HG02973 (cell line): Measurements from ENCODE around the gene STOML2.

Experiments
- ATAC-seq: cut with Tn5 transposase; IDR thresholded peaks from one replicate; pipeline ENCODE4 v1.9.1; 2021; ENCODE audit warnings: moderate library complexity; ENCODE audit not compliant: unreplicated experiment

The STOML2 gene

GRCh38 chr9:35108461-35108860, 5.5 kb upstream of the STOML2 start:
- ATAC-seq = no peak

- ATAC-seq = no peak
Observed at GRCh38 chr9:35107297-35108290, 4.7 kb upstream of the STOML2 start.

- no peak for ATAC-seq
Observed at GRCh38 chr9:35106343-35106730, 3.4 kb upstream of the STOML2 start.

- no peak for ATAC-seq
Observed at GRCh38 chr9:35105571-35106342, 2.8 kb upstream of the STOML2 start.

GRCh38 chr9:35105126-35105525, 2.2 kb upstream of the STOML2 start:
- no peak for ATAC-seq

- no peak for ATAC-seq
Observed at GRCh38 chr9:35104586-35104985, 1.7 kb upstream of the STOML2 start.

GRCh38 chr9:35103660-35104191, 795 bp upstream of the STOML2 start:
- ATAC-seq = no peak

GRCh38 chr9:35102465-35102768, 514 bp downstream of the STOML2 start:
- no peak for ATAC-seq

GRCh38 chr9:35097573-35097972, 5.4 kb downstream of the STOML2 start:
- ATAC-seq = no peak

- ATAC-seq = peak; percentile 78
Observed at GRCh38 chr9:35096035-35096849, 6.7 kb downstream of the STOML2 start, which contains the start of gene PIGO. PIGO (minus strand) TSS chr9:35096591; CDS start chr9:35095565, 1,026 bp downstream.

- ATAC-seq = no peak
Observed at GRCh38 chr9:35091536-35091935, 11.4 kb downstream of the STOML2 start.

GRCh38 chr9:35089434-35089833, 13.5 kb downstream of the STOML2 start:
- no peak for ATAC-seq

GRCh38 chr9:35085078-35085477, 17.9 kb downstream of the STOML2 start:
- ATAC-seq = no peak

GRCh38 chr9:35079426-35080341, 23.2 kb downstream of the STOML2 start, which contains the start of gene FANCG:
FANCG (minus strand) TSS chr9:35079942; CDS start chr9:35079524, 418 bp downstream.
- peak; percentile 85 for ATAC-seq

GRCh38 chr9:35079041-35079425, 23.9 kb downstream of the STOML2 start:
- ATAC-seq = peak; percentile 1

- no peak for ATAC-seq
Observed at GRCh38 chr9:35078066-35078465, 24.9 kb downstream of the STOML2 start.

- ATAC-seq = no peak
Observed at GRCh38 chr9:35076848-35077247, 26.1 kb downstream of the STOML2 start.

GRCh38 chr9:35075358-35075757, 27.6 kb downstream of the STOML2 start:
- ATAC-seq = no peak

GRCh38 chr9:35074791-35075190, 28.1 kb downstream of the STOML2 start:
- ATAC-seq = no peak

- no peak for ATAC-seq
Observed at GRCh38 chr9:35074141-35074540, 28.8 kb downstream of the STOML2 start.
